GM21390 (cell line): ENCODE data around the gene SYDE1.

Source experiments
- ATAC-seq: cut with Tn5 transposase; IDR thresholded peaks from one replicate; pipeline ENCODE4 v1.9.1; 2021; ENCODE audit not compliant: unreplicated experiment

SYDE1 gene

DNA sequence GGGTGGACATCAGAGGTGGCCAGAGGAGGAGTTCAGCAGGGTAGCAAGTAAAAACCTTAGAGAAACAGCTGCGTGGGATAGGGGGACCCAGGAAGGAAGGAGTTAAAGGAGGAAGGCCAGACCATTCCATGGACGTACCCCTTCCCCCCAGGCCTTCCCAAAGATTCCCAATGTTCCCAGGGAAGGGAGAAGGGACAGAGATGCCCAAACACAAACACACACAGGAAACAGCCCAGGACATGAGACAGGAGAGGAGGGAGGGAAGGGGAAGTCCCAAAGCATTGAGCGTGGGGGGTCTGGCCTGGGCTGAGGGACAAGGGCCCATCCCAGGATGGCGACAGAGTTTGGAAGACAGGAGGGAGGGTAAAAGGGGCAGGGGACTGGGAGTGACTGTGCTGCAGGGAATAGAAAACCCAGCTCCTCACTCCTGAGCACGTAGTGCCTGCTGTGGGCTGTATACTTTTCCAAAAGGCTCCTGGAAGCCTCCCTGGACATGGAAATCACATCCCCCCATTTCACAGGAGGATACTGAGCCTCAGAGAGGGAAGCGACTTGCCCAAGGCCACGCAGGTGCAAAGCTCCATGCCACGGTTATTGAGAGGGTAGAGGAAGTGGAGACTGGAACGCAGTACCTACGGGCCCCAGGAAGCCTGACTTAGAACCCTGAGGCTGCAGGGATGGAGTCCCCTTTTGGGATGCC lies 1.1 kb downstream of the SYDE1 start:
- no peak for ATAC-seq

- ATAC-seq: no peak
Measured at GRCh38 chr19:15108845-15109767, 1.9 kb downstream of the SYDE1 start.

DNA sequence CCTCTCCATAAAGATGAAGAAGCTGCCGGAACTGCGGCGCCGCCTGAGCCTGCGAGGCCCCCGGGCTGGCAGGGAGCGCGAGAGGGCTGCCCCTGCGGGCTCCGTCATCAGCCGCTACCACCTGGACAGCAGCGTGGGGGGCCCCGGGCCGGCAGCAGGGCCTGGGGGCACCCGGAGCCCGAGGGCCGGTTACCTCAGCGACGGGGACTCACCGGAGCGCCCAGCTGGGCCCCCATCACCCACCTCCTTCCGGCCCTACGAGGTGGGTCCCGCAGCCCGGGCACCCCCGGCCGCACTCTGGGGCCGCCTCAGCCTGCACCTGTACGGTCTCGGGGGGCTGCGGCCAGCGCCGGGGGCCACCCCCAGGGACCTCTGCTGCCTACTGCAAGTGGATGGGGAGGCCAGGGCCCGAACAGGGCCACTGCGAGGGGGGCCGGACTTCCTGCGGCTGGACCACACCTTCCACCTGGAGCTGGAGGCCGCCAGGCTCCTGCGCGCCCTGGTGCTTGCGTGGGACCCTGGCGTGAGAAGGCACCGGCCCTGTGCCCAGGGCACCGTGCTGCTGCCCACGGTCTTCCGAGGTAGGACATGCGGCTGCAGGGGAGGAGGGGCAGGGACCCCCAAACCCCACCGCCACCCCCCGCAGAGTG lies 2.7 kb downstream of the SYDE1 start:
- no peak for ATAC-seq

DNA sequence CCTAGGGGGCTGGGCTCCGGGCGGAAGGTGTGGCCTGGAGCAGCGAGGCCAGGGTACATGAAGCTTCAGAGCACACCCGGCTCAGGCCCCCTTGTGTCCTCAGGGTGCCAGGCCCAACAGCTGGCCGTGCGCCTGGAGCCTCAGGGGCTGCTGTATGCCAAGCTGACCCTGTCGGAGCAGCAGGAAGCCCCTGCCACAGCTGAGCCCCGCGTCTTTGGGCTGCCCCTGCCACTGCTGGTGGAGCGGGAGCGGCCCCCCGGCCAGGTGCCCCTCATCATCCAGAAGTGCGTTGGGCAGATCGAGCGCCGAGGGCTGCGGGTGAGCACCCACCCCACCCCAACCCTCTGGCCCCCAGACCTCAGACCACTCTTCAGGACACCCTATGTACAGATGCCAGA lies 3.2 kb downstream of the SYDE1 start:
- ATAC-seq: no peak

GRCh38 chr19:15111758-15112157 lies 4.6 kb downstream of the SYDE1 start:
- ATAC-seq: no peak

- ATAC-seq: no peak
Measured at GRCh38 chr19:15112385-15112784, 5.2 kb downstream of the SYDE1 start.

DNA sequence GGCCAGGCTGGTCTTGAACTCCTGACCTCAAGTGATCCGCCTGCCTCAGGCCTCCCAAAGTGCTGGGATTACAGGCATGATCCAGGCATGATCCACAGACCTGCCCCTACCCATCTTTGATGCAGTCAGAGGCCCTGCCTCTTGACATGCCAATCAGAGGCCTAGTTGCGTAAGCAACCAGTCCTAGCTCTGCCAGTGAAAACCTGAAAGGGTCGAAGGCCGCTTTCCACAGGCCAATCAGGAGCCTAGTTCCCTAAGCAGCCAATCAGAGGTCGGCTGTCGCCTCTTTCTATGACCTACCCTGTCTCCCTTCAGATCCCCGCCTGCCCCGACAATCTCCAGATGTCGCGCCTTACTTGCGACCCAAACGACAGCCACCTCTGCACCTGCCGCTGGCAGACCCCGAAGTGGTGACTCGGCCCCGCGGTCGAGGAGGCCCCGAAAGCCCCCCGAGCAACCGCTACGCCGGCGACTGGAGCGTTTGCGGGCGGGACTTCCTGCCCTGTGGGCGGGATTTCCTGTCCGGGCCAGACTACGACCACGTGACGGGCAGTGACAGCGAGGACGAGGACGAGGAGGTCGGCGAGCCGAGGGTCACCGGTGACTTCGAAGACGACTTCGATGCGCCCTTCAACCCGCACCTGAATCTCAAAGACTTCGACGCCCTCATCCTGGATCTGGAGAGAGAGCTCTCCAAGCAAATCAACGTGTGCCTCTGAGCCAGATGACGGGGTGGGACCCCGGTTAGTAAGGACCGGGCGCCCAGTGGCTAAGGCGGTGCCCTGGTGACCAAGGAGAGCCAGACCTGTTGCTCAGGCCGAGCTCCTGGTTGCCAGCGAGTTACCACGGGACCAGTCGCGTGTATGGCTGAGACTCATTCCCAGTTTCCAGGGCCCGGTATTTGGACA lies 6.3 kb downstream of the SYDE1 start:
- ATAC-seq: no peak

GRCh38 chr19:15114153-15114540 lies 6.9 kb downstream of the SYDE1 start:
- ATAC-seq: no peak

DNA sequence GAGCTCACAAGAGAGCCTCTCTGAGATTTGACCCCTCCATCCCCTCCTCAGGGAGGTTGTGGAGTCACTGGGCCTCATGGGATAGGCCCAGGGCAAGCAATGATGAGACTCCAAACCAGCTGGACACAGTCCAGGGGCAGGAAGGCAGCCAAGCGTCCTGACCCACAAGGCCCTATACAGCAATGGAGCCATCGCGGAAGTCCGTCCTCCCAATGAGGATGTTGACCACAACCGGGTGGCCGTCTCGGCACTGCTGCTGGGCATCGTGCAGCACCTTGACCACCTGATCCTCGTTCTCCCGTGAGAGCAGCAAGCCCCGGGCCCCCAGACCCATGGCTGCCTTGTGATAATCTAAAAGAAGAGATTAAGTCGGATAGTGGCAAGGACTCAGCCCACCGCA lies 7.9 kb downstream of the SYDE1 start:
- no peak for ATAC-seq

DNA sequence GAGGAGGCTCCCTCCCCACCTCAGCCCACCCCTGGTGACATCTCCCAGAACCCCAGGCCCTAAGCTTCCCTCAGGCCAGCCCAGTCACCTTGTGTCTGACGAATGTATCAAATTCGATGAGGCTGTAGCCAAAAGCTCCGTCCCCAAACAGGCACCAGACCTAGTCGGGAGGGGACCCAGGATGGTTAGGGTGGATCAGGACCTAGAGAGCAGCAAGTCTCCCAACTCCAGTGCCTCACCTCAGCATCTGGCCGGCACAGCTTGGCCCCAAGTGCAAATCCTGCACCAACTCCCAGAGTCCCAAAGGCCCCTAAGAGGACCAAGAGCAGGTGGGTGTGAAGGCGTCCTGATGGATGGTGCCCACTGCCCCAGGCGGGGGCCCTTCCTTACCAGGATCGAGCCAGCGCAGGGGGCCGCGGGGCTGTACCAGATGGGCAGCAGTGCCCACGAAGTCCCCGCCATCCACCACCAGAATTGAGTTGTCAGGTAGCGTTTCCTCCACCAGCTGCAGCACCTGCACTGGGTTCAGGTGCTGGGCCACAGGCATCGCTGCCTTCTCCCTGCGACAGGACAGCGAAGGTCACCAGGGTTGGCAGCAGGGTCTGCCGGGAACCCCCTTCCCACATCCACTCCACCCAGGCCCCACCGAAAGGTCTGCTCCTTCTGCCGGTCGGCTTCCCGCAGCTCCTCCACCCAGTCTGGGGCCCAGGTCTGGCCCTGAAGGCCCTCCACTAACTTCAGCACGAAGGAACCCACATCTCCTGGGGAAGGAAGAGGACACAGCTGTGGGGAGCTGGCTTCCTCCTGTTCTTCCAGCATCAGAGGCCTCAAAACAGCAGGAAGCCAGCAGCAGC lies 8.8 kb downstream of the SYDE1 start:
- no peak for ATAC-seq

DNA sequence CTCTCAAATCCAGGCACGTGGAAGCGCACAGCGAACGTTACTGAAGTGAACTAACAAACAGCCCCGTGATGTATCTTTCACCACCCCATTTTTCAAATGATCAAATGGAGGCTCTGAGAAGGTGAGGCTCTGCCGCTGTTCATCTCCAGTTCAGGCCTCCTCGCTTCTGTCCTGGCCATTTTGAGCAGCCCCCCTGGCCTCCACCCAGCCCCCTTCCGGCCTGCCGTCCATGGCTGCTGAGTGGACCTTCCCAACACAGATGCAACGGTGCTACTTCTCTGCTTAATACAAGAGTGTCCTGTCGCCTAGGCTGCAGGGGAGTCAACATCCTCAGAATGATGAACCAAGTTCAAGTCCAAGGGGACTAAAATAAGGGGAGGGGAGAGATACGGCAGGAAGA lies 9.7 kb downstream of the SYDE1 start:
- no peak for ATAC-seq

DNA sequence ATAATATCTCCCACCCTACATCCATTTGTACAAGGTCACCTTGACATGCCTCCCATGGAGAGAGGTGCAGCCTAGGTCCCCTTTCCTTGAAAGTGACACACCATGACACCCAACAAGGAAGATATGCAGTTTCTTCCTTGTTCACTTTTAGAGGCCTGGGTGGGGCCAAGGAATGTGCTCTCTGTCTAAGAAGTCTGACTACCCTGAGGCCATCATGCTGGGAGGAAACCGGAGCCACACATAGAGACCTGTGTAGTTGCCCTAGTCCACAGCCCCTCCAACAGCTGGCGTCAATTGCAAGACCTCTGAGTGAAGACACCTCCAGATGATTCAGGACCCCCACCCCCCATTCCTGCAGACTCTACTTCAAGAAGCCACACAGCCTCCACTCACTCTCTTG lies 11.0 kb downstream of the SYDE1 start:
- ATAC-seq: no peak

DNA sequence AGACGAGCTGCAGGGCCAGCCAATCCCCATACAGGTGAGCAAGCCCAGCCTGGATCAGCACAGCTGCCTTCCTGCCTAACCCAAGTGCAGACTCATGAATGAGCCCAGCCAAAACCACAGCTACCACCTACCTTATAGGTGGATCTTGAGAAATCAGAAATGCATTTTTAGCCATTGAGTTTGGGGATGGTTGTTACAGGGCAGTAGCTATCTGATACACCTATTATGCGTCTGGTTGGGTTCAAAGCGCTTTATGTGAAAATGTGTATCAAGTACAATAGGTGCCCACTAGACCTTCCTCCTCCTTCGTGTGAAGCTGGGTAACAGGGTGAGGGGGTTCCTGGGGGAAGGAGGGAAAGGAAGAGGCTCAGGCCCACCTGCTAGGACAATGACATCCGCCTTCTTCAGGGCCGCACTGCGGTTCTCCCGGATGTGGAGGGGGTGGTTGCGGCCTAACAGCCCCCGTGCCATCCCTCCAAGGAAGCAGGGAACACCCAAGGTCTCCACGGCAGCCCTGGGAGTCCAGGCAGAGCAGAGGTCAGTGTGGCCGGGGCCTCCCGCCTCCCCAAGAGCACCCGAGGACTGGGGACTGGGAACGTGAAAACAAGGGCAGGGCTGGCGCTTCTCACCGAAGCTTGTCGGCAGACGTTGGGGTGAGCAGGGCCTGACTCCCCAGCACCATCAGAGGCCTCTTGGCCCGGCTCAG lies 11.7 kb downstream of the SYDE1 start:
- no peak for ATAC-seq

DNA sequence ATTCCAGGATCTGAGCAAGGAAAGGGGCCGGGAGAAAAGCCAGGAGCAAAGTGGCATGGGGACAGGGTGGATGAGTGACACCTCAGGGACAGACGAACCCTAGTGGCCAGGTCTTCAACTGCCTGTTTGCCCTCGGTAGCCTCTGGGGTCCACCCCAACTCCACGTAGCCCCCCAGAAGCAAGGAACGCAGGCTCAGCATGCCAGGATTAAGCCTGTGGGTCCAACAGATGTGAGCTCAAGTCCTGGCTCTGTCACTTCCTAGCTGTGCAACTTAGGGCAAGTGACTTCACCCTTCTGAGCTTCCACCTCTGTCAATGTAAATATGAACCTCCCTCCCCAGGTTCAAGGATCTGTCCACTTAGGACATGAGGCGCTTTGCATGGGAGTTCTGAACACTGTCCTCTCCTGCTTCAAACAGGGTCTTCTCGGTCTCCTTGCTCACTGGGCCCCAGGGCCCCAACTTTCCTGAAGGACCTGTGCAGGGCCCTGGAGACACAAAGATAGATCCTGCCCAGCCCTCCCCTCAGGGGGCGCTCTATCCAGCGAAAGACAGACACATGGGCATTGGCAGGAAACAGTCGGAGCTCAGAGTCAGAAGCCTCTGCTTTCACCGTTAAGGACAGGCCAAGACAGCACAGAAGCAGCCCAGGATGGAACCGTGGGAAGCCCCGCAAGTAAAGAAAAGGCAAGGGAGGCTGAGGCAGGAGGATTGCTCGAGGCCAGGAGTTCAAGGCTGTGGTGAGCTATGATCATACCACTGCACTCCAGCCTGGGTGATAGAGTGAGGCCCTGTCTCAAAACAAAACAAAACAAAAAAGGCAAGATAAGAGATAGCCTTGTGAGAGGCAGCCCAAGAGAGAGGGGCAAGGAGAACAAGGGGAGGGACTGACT lies 13.2 kb downstream of the SYDE1 start:
- no peak for ATAC-seq

GRCh38 chr19:15122331-15123030 lies 15.3 kb downstream of the SYDE1 start:
- no peak for ATAC-seq

DNA sequence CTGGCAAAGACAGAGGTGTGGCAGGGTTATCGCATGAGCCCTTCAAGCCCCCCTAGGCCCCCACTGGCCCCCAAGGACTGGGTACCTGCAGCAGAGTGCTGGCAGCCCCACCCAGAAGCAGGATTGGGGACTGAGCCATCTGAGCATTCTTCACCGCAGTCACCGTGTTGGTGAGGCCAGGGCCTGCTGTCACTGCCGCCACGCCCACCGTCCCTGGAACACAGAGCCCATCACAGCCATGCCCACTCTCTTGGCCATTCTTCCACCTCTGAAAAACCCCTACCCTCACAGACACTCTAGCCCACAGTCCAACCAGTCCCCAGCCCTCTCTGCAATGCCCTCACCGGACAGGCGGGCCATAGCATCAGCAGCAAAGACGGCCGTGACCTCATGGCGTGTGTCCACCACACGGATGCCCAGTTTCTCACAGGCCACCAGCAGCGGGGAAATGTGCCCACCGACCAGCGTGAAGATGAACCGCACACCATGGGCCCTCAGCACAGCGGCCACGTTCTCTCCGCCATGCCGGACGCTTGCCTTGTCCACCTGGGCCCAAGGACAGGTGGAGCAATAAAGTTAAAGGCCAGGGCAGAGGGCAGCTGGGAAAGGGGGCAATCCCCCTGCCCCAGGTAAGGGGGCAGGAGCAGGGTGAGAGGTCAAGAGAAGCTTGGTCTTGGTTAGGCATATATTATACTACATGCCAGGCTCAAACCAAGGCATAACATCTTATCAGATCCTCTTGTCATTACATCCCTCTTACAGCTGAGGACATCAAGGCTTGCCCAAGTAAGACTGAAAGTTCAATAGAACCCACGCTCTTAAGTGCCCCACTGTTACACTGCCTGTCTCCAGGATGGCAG lies 16.1 kb downstream of the SYDE1 start:
- ATAC-seq: no peak

DNA sequence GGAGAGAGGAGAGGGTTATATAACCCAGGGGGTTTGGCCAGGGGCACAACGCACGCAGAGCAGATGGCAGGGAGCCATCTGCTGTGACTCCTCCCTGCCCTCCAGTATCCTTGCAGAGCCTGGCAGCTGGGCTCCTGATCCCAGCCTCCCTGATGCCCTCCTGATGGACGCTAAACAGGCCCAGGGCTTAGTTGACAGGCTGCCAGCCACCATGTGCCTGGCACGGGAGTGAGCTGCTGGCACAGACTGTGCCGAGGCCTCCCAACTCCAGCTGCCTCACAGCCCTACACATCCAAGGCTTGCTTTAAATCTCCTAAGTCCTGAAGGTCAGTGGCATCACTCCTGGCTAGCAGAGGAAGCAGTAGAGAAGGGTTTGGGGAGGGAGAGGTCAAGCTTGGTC lies 16.7 kb downstream of the SYDE1 start:
- no peak for ATAC-seq
